MM.1S (cell line): ENCODE results near the gene PIP.
"Not testable (repeated sequence)": the region's sequence is repeated elsewhere in the genome, so short reads cannot be mapped to it uniquely, and the experiment has no call there.

Source experiments
- DNase-seq: peaks from one replicate; pipeline ENCODE4 v3.0.0-alpha.2; 2015
- H2AFZ ChIP-seq: fragments of 300-600 bp; sonication (generic); 2 replicates; pipeline ENCODE4 v1.6.0; 2016; ENCODE audit warnings: antibody characterized with exemption, low read length
- H3F3A ChIP-seq: fragments of 300-600 bp; sonication (generic); 2 replicates; pipeline ENCODE4 v1.6.1; 2016; ENCODE audit warnings: mild to moderate bottlenecking, antibody characterized with exemption, low read length, moderate library complexity, mixed read lengths; ENCODE audit not compliant: insufficient read depth
- H3K27ac ChIP-seq: fragments of 300-600 bp; sonication (generic); 2 replicates; pipeline ENCODE4 v1.5.1; 2016; ENCODE audit warnings: mild to moderate bottlenecking, low read length
- H3K27me3 ChIP-seq: fragments of 300-600 bp; sonication (generic); replicated peaks from 2 replicates; pipeline ENCODE4 v1.6.0; 2016; ENCODE audit warnings: low read length; ENCODE audit not compliant: insufficient read depth
- H3K36me3 ChIP-seq: fragments of 300-600 bp; sonication (generic); replicated peaks from 2 replicates; pipeline ENCODE4 v1.6.1; 2016; ENCODE audit warnings: mild to moderate bottlenecking, low read length, mixed read lengths; ENCODE audit not compliant: insufficient read depth
- H3K4me1 ChIP-seq: fragments of 300-600 bp; sonication (generic); 2 replicates; pipeline ENCODE4 v1.6.1; 2016; ENCODE audit warnings: low read length, mixed read lengths
- H3K4me2 ChIP-seq: fragments of 300-600 bp; sonication (generic); 2 replicates; pipeline ENCODE4 v1.6.0; 2016; ENCODE audit warnings: low read depth, low read length
- H3K4me3 ChIP-seq: fragments of 300-600 bp; sonication (generic); 2 replicates; pipeline ENCODE4 v1.5.1; 2016; ENCODE audit warnings: low read length, mixed read lengths
- H3K79me2 ChIP-seq: fragments of 300-600 bp; sonication (generic); 2 replicates; pipeline ENCODE4 v1.6.1; 2016; ENCODE audit warnings: mixed run types, low read length, mixed read lengths
- H3K9ac ChIP-seq: fragments of 300-600 bp; sonication (generic); 2 replicates; pipeline ENCODE4 v1.6.1; 2016; ENCODE audit warnings: low read length, mixed read lengths
- H3K9me2 ChIP-seq: fragments of 300-600 bp; sonication (generic); replicated peaks from 2 replicates; pipeline ENCODE4 v1.6.1; 2016; ENCODE audit warnings: mild to moderate bottlenecking, low read length, mixed read lengths; ENCODE audit not compliant: insufficient read depth
- H3K9me3 ChIP-seq: fragments of 300-600 bp; sonication (generic); replicated peaks from 2 replicates; pipeline ENCODE4 v1.6.1; 2016; ENCODE audit warnings: mild to moderate bottlenecking, low read length, mixed read lengths; ENCODE audit not compliant: insufficient read depth
- H4K20me1 ChIP-seq: fragments of 300-600 bp; sonication (generic); 2 replicates; pipeline ENCODE4 v1.6.1; 2016; ENCODE audit warnings: mild to moderate bottlenecking, low read length, moderate library complexity, mixed read lengths; ENCODE audit not compliant: insufficient read depth
- CTCF ChIP-seq: fragments of 300-600 bp; sonication (generic); IDR thresholded peaks from 2 replicates; pipeline ENCODE4 v1.5.1; 2016; ENCODE audit warnings: antibody characterized with exemption, low read length, mixed read lengths
- EZH2 ChIP-seq: fragments of 300-600 bp; sonication (generic); optimal IDR thresholded peaks from 2 replicates; pipeline ENCODE3; 2017; ENCODE audit warnings: low read depth, mild to moderate bottlenecking, antibody characterized with exemption, low read length, mixed read lengths
- EZH2phosphoT487 ChIP-seq: fragments of 300-600 bp; sonication (generic); IDR thresholded peaks from 2 replicates; pipeline ENCODE4 v1.6.1; 2018; ENCODE audit warnings: antibody characterized with exemption, low read length

The PIP gene

GRCh38 chr7:143131781-143132180 is at the start of gene PIP:
Gene PIP, plus strand, starts transcription at chr7:143132077. Its CDS starts 40 bp downstream, at chr7:143132117.
- Histone ChIP-seq H3K9me2 (no peaks in the 10 kb centered on the region), H3K27ac (no peak within 1 kb of the TSS), H3K9me3 (no peaks in the 10 kb centered on the region), H3K9ac (no peak within 1 kb of the TSS), H3K79me2 (no peaks in the 10 kb centered on the region), H3K36me3 (no peaks in the 10 kb centered on the region), H3K4me3 (no peak within 1 kb of the TSS), H3K4me1 (no peaks in the 10 kb centered on the region), H2AFZ (no peak within 1 kb of the TSS), H4K20me1 (no peaks in the 10 kb centered on the region), H3F3A (no peaks in the 10 kb centered on the region), H3K27me3 (no peaks in the 10 kb centered on the region), H3K4me2 (no peak within 1 kb of the TSS)
- DNase-seq: no peak
- TF ChIP-seq EZH2phosphoT487: no peak
- no peak for TF ChIP-seq EZH2
- no peak for TF ChIP-seq CTCF

- H3K4me1 ChIP-seq: no peaks in the 10 kb centered on the region
- no peak overlapping the region for H3K9ac ChIP-seq
- H3K36me3 ChIP-seq: no peaks in the 10 kb centered on the region
- H3F3A ChIP-seq: no peaks in the 10 kb centered on the region
- TF ChIP-seq CTCF (no peak), EZH2phosphoT487 (no peak), EZH2 (no peak)
- no peak for DNase-seq
- H3K4me3 ChIP-seq: no peak overlapping the region
- no peaks in the 10 kb centered on the region for H3K79me2 ChIP-seq
- H2AFZ ChIP-seq: no peak overlapping the region
- H3K4me2 ChIP-seq: no peak overlapping the region
- no peaks in the 10 kb centered on the region for H3K9me3 ChIP-seq
- H3K27me3 ChIP-seq: no peaks in the 10 kb centered on the region
- H3K9me2 ChIP-seq: no peaks in the 10 kb centered on the region
- no peaks in the 10 kb centered on the region for H4K20me1 ChIP-seq
- H3K27ac ChIP-seq: no peak overlapping the region
Observed at GRCh38 chr7:143085109-143085508, 46.8 kb upstream of the PIP start.

- H3K4me3 ChIP-seq, H3K4me2 ChIP-seq: not testable (repeated sequence)
Observed at GRCh38 chr7:143085610-143086009, 46.3 kb upstream of the PIP start.

GRCh38 chr7:143088549-143089231 is 43.2 kb upstream of the PIP start:
- H3K4me2 ChIP-seq, H3K27ac ChIP-seq, DNase-seq, H4K20me1 ChIP-seq, H3K27me3 ChIP-seq, H3K79me2 ChIP-seq, H3K9ac ChIP-seq, H2AFZ ChIP-seq, H3K9me2 ChIP-seq, H3K4me1 ChIP-seq, H3K36me3 ChIP-seq, H3K4me3 ChIP-seq, H3F3A ChIP-seq, H3K9me3 ChIP-seq: not testable (repeated sequence)

More at GRCh38 chr7:143085610-143086009, 46.3 kb upstream of the PIP start:
- not testable (repeated sequence) for H3K36me3 ChIP-seq, H3K4me1 ChIP-seq, H3K27ac ChIP-seq, H3K9me2 ChIP-seq, DNase-seq, H3K79me2 ChIP-seq, H3F3A ChIP-seq, H2AFZ ChIP-seq, H4K20me1 ChIP-seq, H3K9ac ChIP-seq, H3K9me3 ChIP-seq, H3K27me3 ChIP-seq
